Vagina (tissue), 2 donors: Measurements from ENCODE around the gene ZC3HAV1L. TPM values are rescaled to one million over a fixed set of nuclear protein-coding genes. Genes with fewer than 3 reads are reported as not detected.
A peak's percentile ranks its signal among the peaks of the same experiment; 100 is the strongest.

ENCODE experiments used
- DNase-seq, 2 donors: peaks; one replicate each; pipeline ENCODE4 v3.0.0-alpha.2; 2017; ENCODE audit errors: extremely low spot score in 2 of 2
- H3K27ac ChIP-seq: fragments of 200-600 bp; sonication (generic); one replicate; pipeline ENCODE4 v1.5.1; 2019
- H3K27me3 ChIP-seq: fragments of 200-600 bp; sonication (generic); one replicate; pipeline ENCODE4 v1.5.1; 2019
- H3K36me3 ChIP-seq, 2 donors: fragments of 200-600 bp; sonication (generic); one replicate each; pipeline ENCODE4 v1.5.1; 2017 to 2019
- H3K4me1 ChIP-seq: fragments of 200-600 bp; sonication (generic); one replicate; pipeline ENCODE4 v1.5.1; 2019
- H3K4me3 ChIP-seq, 2 donors: fragments of 200-600 bp; sonication (generic); 1 replicate in 1 of 2; 2 replicates in 1 of 2; pipeline ENCODE4 v1.5.1; 2016 to 2019
- H3K9me3 ChIP-seq: fragments of 200-600 bp; sonication (generic); one replicate; pipeline ENCODE4 v1.5.1; 2019
- CTCF ChIP-seq, 3 experiments: fragments of 450-650 bp in 2 of 3; fragments of 200-600 bp in 1 of 3; sonication (generic) in 1 of 3; IDR thresholded peaks; one replicate each; pipeline ENCODE4 v1.5.1; 2017 to 2019; ENCODE audit warnings: antibody characterized with exemption in 3 of 3, mild to moderate bottlenecking in 2 of 3, moderate library complexity in 2 of 3
- POLR2A ChIP-seq, 2 donors: fragments of 450-650 bp; IDR thresholded peaks; one replicate each; pipeline ENCODE4 v1.6.1; 2017; ENCODE audit warnings: antibody characterized with exemption in 2 of 2, mild to moderate bottlenecking in 2 of 2, moderate library complexity in 2 of 2
- POLR2AphosphoS5 ChIP-seq, 2 donors: sonication (generic); formaldehyde crosslinking; IDR thresholded peaks; one replicate each; pipeline ENCODE4 v1.9.0; 2017; ENCODE audit warnings: antibody characterized with exemption in 2 of 2, mild to moderate bottlenecking in 2 of 2, low read depth in 1 of 2; ENCODE audit not compliant: insufficient read depth in 1 of 2
- intact Hi-C: fragments of 100-400 bp; cut with DNase I; formaldehyde crosslinking; loops from one replicate; pipeline ENCODE4 v1.15.1; 2023
- total RNA-seq: library from RNA; depleted of rRNA; stranded (reverse); fragments of >200 nt; gene quantifications from one replicate; pipeline ENCODE4 v1.2.3, GENCODE V29; 2016

ZC3HAV1L gene
- total RNA-seq, 1 donor from 2014 or later: 55.7 TPM

- Histone ChIP-seq H3K4me3 (peak overlapping the region; percentile 45 to 81), H3K27ac (peak overlapping the region; percentile 30), H3K27me3 (no peaks in the 10 kb centered on the region), H3K4me1 (peaks cover 19% of the 10 kb centered on the region), H3K36me3 (no peaks in the 10 kb centered on the region), H3K9me3 (no peaks in the 10 kb centered on the region)
- TF ChIP-seq POLR2A (IDR thresholded peaks at IDR 0.05): no peak
- TF ChIP-seq POLR2AphosphoS5 (IDR thresholded peaks at IDR 0.05; ENCODE audit: insufficient read depth in 1 of 2, low read depth in 1 of 2): no peak
- TF ChIP-seq CTCF (IDR thresholded peaks at IDR 0.05): no peak
- DNase-seq: no peak
- intact Hi-C loops: no loop called here
Observed at GRCh38 chr7:138982204-138982623, 53.6 kb downstream of the ZC3HAV1L start.

- no peak for DNase-seq
- no peak for TF ChIP-seq POLR2A (IDR thresholded peaks at IDR 0.05)
- TF ChIP-seq POLR2AphosphoS5 (IDR thresholded peaks at IDR 0.05; ENCODE audit: insufficient read depth in 1 of 2, low read depth in 1 of 2): no peak
- no peak for TF ChIP-seq CTCF (IDR thresholded peaks at IDR 0.05)
Observed at GRCh38 chr7:138981332-138982203, 54.3 kb downstream of the ZC3HAV1L start, which contains the start of gene KIAA1549. Gene KIAA1549, minus strand, starts transcription at chr7:138981389. Its CDS starts 120 bp downstream, at chr7:138981269.

GRCh38 chr7:138980563-138981291 is 55.1 kb downstream of the ZC3HAV1L start:
- H3K36me3 ChIP-seq: no peaks in the 10 kb centered on the region
- H3K4me3 ChIP-seq: peak overlapping the region; percentile 45 to 81
- peaks cover 19% of the 10 kb centered on the region for H3K4me1 ChIP-seq
- no peak for DNase-seq
- no peak overlapping the region for H3K27ac ChIP-seq
- TF ChIP-seq POLR2A (IDR thresholded peaks at IDR 0.05) (no peak), POLR2AphosphoS5 (IDR thresholded peaks at IDR 0.05; ENCODE audit: insufficient read depth in 1 of 2, low read depth in 1 of 2) (no peak), CTCF (IDR thresholded peaks at IDR 0.05) (no peak)
- intact Hi-C loops: no loop called here
- H3K27me3 ChIP-seq: no peaks in the 10 kb centered on the region
- H3K9me3 ChIP-seq: no peaks in the 10 kb centered on the region

More at GRCh38 chr7:138981332-138982203, 54.3 kb downstream of the ZC3HAV1L start, which contains the start of gene KIAA1549:
- Histone ChIP-seq H3K36me3 (no peaks in the 10 kb centered on the region), H3K4me1 (peaks cover 19% of the 10 kb centered on the region), H3K4me3 (peak within 1 kb of the TSS; percentile 45 to 81), H3K27ac (peak within 1 kb of the TSS; percentile 30), H3K9me3 (no peaks in the 10 kb centered on the region), H3K27me3 (no peaks in the 10 kb centered on the region)
- intact Hi-C loops: no loop called here

GRCh38 chr7:138979988-138980562 is 55.8 kb downstream of the ZC3HAV1L start:
- TF ChIP-seq POLR2AphosphoS5 (IDR thresholded peaks at IDR 0.05; ENCODE audit: insufficient read depth in 1 of 2, low read depth in 1 of 2) (no peak), POLR2A (IDR thresholded peaks at IDR 0.05) (no peak), CTCF (IDR thresholded peaks at IDR 0.05) (no peak)
- H3K27me3 ChIP-seq: no peaks in the 10 kb centered on the region
- no peak overlapping the region for H3K27ac ChIP-seq
- H3K36me3 ChIP-seq: no peaks in the 10 kb centered on the region
- DNase-seq: no peak
- peak overlapping the region; percentile 45 to 81 for H3K4me3 ChIP-seq
- peaks cover 19% of the 10 kb centered on the region for H3K4me1 ChIP-seq
- intact Hi-C loops: no loop called here
- no peaks in the 10 kb centered on the region for H3K9me3 ChIP-seq
